Cortex of kidney (tissue), 1 donor: ENCODE data around the gene HTR1D.

Experiments used
- DNase-seq: peaks from one replicate; lab custom pipeline; 2025; lab: John Stamatoyannopoulos, UW

The HTR1D gene

DNA sequence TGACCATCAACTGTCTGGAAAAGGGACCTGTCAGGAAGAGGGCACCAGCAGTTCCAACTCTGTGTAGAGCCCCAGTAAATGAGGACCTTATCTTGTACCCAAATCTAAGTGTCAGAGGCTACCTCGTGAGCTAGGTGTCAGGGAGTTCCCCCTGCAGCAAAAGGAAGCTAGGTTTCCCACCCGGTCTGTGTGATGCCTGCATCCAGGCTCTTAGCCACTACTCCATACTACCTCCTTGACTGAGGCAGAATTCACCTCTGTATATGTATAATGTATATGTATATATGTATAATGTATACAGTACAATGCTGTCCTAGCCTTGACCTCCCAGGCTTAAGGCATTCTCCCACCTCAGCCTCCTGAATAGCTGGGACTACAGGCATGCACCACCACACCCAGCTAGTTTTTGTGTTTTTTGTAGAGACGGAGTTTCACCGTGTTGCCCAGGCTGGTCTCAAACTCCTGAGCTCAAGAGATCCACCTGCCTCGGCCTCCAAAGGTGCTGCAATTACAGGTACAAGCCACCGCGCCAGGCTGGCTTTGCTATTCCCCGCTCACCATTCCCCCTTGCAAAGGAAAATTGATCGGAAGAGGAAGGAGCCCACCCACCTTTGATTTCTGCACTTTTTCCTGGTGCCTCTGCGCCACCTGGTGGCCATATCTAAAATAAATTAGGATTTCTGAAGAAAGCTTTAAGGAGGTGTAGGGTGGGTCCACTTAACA, 32.9 kb downstream of the HTR1D start:
- no peak for DNase-seq

DNA sequence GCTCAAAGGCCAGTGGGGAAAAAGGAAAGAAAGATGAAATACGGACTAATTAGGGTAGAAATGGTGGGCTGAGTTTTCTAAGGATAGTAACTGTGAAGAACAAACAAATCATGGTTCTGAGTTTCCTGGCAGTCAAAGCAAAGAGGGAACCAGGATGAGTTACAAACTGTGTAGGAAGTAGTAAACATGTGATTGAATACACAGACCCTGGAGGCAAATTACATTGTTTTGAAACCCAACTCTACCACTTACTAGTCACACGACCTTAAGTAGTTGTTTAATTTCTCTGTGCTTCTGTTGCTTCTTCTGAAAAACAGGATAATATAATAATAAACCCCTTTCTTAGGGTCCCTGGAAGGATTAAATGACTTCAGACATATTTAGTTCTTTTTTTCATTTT, 37.4 kb downstream of the HTR1D start:
- DNase-seq = no peak

DNA sequence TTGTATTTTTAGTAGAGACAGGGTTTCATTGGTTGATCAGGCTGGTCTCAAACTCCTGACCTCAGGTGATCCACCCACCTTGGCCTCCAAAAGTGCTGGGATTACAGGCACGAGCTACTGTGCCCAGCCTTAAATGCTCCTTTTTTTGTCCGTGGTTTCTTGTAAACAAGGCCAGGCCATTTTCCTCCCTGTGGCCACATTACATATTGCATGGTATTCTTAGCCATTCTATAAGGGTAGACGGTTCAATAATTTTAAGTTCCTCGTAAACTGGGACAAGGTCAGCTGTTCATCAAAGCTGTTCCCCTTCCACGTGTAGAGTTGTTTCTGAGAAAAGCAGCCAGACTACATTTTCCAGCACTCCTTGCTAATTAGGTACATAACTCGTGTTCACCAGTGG, 38.4 kb downstream of the HTR1D start:
- DNase-seq = no peak

DNA sequence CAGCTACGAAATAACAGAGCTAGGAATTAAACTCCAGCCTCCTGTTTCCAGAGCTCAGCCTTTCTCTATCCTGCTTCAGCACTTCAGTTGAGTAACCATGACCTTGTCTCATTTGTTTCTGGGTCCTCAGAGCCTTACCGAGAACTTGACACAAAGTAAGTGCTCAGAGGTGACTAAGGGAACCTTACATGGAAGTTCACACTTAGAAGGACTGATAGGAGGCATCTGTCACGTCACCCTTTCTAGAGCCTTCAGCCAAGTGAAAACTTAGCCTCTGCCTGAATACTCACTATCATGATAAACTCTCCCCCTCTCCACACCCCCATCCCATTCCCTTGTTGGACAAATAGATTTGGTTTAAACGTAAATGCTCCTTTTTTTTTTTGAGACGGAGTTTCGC, 38.9 kb downstream of the HTR1D start:
- no peak for DNase-seq

DNA sequence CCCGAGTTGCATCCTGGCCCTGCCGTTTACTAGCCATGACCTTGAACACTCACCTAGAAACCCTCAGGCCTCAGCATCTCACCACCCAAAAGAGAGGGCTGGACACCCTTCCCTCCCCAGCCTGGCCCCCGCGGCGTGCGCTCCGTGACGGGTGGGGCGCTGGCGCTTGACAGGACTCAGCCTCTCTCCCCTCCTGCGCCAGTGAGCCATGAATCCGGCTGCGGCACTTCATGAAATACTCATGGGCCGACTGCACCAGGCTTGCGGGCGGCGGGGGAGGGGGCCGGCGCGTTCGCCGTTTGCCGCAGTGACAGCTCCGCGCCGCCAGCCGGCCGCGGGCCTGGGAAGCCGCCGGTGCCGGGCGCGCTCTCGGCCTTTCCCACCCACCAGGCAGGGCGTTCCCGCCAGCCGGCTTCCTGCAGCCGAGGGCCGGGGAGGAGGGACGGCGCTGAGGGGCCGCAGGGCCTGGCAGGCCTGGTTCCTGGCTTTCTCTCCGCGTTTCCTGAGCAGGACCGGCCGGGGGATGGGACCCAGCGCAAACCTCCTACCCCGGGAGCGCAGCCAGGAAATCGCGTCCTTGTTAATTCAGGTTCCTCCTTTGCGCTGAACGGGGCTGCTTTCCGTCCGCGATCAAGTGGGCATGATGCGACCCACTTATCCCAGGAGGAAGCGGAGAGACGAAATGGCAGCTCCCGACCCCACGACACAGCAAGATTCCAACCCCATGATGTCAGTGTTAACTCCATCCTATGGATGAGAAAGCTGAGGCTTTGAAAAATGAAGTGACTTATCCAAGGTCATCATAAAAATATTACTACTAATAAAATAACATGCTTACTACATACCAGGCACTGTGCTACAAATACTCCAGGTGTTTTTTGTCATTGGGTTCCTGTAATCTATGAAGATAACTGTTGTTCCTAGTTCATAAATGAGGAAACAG, 39.6 kb downstream of the HTR1D start:
- DNase-seq = no peak

- no peak for DNase-seq
These were observed 40.3 kb downstream of the HTR1D start for GRCh38 chr1:23177031-23177430.

- DNase-seq = no peak
These were observed 42.7 kb downstream of the HTR1D start for GRCh38 chr1:23174426-23175110.

DNA sequence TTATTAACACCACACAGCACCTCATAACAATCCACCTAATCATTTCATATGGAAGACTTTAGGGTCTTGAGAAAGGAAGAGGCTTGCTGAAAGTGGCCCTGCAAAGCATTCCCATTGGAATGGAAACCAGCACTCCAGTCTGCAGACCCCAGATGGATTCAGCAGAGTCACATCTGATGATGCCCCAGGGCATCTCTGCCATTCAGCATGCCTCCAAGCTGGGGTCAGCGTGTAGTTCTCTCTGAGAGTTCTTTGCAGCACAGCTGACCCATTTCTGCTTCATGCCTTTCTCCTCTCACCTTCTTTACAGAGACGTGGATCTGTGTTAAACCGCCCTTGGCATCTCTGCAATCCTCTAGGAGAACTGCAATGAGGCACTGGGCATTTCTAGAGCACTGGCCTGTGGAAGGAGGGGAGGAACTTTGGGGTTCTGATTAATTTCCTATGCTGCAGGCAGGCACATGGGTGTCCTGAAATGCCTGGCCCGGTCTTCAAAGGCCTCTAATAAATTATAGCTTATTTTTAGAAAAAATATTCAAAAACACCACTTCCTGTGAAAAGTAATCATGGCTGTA, 46.0 kb downstream of the HTR1D start:
- DNase-seq = no peak

GRCh38 chr1:23169727-23170335, 47.5 kb downstream of the HTR1D start:
- DNase-seq = no peak

DNA sequence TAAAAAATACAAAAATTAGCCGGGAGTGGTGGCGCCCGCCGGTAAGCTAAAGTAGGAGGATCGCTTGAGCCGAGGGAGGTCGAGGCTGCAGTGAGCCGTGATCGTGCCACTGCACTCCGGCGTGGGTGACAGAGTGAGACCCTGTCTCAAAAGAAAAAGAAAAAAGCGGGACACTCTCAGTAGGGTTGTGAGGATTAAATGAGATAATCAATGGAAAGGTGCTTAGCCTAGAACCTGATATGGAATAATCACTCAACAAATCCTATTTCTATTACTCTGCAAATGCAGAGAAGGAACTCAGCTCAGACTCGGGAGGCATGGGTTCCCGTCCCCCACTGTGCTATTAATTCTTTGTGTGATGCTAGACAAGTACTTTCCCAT, 48.1 kb downstream of the HTR1D start:
- DNase-seq = no peak

- peak; percentile 22 for DNase-seq
These were observed 48.7 kb downstream of the HTR1D start, which contains the start of gene LUZP1 for GRCh38 chr1:23168445-23169194. TSS of gene LUZP1 (minus strand) at chr1:23168856.

DNA sequence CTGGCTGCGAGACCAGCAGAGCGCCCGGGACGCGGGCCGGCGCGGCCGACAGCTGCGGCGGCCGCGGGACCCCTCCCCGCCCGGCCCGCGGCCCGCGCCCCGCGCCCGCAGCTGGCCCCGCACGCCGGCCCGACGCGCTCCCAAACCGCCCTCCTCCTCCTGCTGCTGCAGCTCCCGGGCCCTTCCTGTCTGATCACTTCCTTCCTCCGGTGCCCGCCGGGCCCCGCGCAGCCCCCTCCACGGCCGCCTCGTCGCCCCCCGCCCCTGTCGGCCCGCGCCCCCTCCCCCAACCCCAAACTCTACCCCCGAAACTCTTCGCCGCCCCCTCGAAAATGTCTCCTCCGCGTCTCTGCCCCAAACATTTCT, 49.2 kb downstream of the HTR1D start:
- no peak for DNase-seq

- DNase-seq = no peak
These were observed 49.8 kb downstream of the HTR1D start for GRCh38 chr1:23167353-23168078.

- DNase-seq = no peak
These were observed 50.4 kb downstream of the HTR1D start for GRCh38 chr1:23166854-23167253.

- DNase-seq = no peak
These were observed 53.9 kb downstream of the HTR1D start for GRCh38 chr1:23163395-23163794.

- no peak for DNase-seq
These were observed 57.1 kb downstream of the HTR1D start for GRCh38 chr1:23159963-23160877.

DNA sequence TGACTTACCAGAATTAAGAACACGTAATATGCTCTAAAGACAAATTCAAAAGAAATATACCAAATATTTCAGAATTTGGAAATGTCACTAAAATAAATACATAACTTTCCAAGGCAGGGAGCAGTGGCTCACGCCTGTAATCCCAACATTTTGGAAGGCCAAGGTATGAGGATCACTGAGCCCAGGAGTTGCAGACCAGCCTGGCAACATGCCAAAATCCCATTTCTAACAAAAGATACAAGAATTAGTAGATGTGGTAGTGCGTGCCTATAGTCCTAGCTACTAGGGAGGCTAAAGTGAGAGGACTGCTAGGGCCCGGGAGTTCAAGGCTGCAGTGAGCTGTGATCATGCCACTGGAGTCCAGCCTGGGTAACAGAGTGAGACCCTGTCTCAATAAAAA, 60.4 kb downstream of the HTR1D start:
- no peak for DNase-seq

GRCh38 chr1:23152966-23153684, 64.2 kb downstream of the HTR1D start:
- DNase-seq = no peak

DNA sequence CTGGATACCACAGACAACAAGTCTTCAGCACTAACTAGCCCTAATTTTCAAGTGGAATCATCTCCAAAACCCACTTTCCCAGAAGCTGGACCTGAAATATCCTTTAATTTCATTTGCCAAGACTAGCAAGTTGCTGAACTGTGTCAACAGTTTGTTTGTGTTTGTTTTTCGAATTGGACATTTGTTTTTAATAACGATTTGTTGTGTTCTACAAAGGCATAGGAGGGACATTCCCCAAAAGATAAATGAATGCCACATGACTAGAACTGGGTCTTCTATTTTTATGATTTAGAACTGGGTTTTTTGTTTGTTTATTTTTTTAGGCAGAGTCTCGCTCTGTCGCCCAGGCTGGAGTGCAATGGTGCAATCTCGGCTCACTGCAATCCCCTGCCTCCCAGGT, 66.6 kb downstream of the HTR1D start:
- no peak for DNase-seq
